Hepatocyte (in vitro differentiated cells): ENCODE results near the gene SH3PXD2A. TPM values are rescaled to one million over a fixed set of nuclear protein-coding genes. Genes with fewer than 3 reads are reported as not detected.
A peak's percentile ranks its signal among the peaks of the same experiment; 100 is the strongest.

Experiments
- DNase-seq: peaks from one replicate; pipeline ENCODE4 v3.0.0-alpha.2; 2016; ENCODE audit warnings: low spot score
- H2AFZ ChIP-seq: fragments of 200-600 bp; sonication (generic); 2 replicates; pipeline ENCODE4 v1.6.0; 2016; ENCODE audit warnings: antibody characterized with exemption, mild to moderate bottlenecking
- H3K27ac ChIP-seq: fragments of 200-600 bp; sonication (generic); 2 replicates; pipeline ENCODE4 v1.5.1; 2016; ENCODE audit warnings: mild to moderate bottlenecking
- H3K27me3 ChIP-seq: fragments of 200-600 bp; sonication (generic); 2 replicates; pipeline ENCODE4 v1.6.1; 2016
- H3K36me3 ChIP-seq: fragments of 200-600 bp; sonication (generic); replicated peaks from 2 replicates; pipeline ENCODE4 v1.5.1; 2016; ENCODE audit warnings: low read depth; ENCODE audit not compliant: insufficient read depth
- H3K4me1 ChIP-seq: fragments of 200-600 bp; sonication (generic); 2 replicates; pipeline ENCODE4 v1.5.1; 2016; ENCODE audit warnings: mild to moderate bottlenecking, moderate library complexity; ENCODE audit not compliant: insufficient read depth
- H3K4me2 ChIP-seq: fragments of 200-600 bp; sonication (generic); 2 replicates; pipeline ENCODE4 v1.6.0; 2016
- H3K4me3 ChIP-seq: fragments of 200-600 bp; sonication (generic); 2 replicates; pipeline ENCODE4 v1.5.1; 2016; ENCODE audit warnings: mild to moderate bottlenecking
- H3K79me2 ChIP-seq: fragments of 200-600 bp; sonication (generic); 2 replicates; pipeline ENCODE4 v1.6.0; 2017; ENCODE audit warnings: mild to moderate bottlenecking
- H3K9me2 ChIP-seq: fragments of 200-600 bp; sonication (generic); replicated peaks from 2 replicates; pipeline ENCODE4 v1.6.0; 2017; ENCODE audit warnings: mild to moderate bottlenecking; ENCODE audit not compliant: insufficient read depth
- H3K9me3 ChIP-seq: fragments of 200-600 bp; sonication (generic); 2 replicates; pipeline ENCODE4 v1.5.1; 2016; ENCODE audit warnings: low read depth, mild to moderate bottlenecking
- H4K20me1 ChIP-seq: fragments of 200-600 bp; sonication (generic); 2 replicates; pipeline ENCODE4 v1.6.0; 2016; ENCODE audit warnings: mild to moderate bottlenecking; ENCODE audit not compliant: insufficient read depth, poor library complexity, severe bottlenecking
- EZH2 ChIP-seq: fragments of 200-600 bp; sonication (generic); IDR thresholded peaks from 2 replicates; pipeline ENCODE4 v1.6.1; 2016; ENCODE audit warnings: antibody characterized with exemption, mild to moderate bottlenecking, borderline replicate concordance
- EZH2phosphoT487 ChIP-seq: fragments of 200-600 bp; sonication (generic); IDR thresholded peaks from one replicate; pipeline ENCODE4 v1.6.1; 2018; ENCODE audit warnings: antibody characterized with exemption, mild to moderate bottlenecking, low read depth, moderate library complexity; ENCODE audit not compliant: unreplicated experiment, severe bottlenecking
- WGBS: methylation state at CpG from one replicate; pipeline ENCODE4 v1.1.6; 2016; ENCODE audit warnings: low lambda C conversion rate; ENCODE audit errors: missing lambda C conversion rate; 5-methylcytosine and 5-hydroxymethylcytosine counted together
- polyA plus RNA-seq: library from polyadenylated mRNA; unstranded; fragments of >200 nt; fragmentation: Nextera tagmentation; extraction: Ambion mirVana; gene quantifications from 2 replicates; pipeline ENCODE4 v1.2.1, GENCODE V29; 2016
- total RNA-seq: library from RNA; depleted of rRNA; stranded (reverse); fragments of >200 nt; gene quantifications from 2 replicates; pipeline ENCODE4 v1.2.3, GENCODE V29; 2014
- TF ChIP-seq, protein P1 (sequence below): fragments of 200-600 bp; sonication (generic); IDR thresholded peaks from 2 replicates; pipeline ENCODE4 v1.5.1; 2016; ENCODE audit warnings: antibody characterized with exemption, mild to moderate bottlenecking; ENCODE audit not compliant: poor library complexity

Gene SH3PXD2A
- total and polyA plus RNA-seq, 2 experiments from 2014 or later: 8.4 to 13.6 TPM

DNA sequence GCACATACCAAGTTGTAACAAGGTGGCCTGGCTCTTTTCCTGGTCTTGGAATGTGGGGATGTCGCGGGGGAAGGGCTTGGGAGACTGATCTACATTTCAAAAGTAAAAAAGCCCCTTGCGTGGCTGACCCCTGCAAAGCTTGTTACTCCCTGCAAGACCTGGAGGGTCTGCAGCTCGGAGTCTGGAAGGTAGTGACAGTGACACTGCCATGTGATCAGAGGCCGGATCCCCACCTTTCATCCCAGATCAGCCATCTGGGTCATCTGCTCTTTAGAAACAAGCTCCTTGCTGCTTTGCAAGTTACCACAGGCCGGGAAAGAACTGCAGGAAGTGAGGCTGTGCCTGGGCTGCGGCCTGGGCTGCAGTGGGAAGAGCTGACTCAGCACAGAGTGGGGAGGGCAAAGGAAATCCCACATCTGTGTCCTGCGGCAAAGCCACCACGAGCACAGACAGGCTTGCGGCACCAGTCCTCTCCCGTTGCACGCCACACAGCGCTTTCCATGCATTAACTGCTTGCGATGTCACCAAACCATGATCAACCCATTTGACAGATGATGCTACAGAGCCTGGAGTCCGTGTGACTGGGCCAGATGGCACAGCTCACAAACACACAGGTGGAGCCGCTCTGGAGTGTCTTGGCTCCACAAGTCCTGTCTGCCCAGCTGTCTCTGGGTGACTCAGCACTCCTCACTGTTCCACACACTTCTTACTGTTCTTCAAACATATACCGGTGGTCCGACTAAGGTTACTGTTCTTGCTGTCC, 97.7 kb downstream of the SH3PXD2A start:
- H3K36me3 ChIP-seq: no peaks in the 10 kb centered on the region
- no peaks in the 10 kb centered on the region for H3K9me2 ChIP-seq
- no peak overlapping the region for H2AFZ ChIP-seq
- H3K27me3 ChIP-seq: no peaks in the 10 kb centered on the region
- no peak for TF ChIP-seq EZH2phosphoT487
- TF ChIP-seq, protein P1, sequence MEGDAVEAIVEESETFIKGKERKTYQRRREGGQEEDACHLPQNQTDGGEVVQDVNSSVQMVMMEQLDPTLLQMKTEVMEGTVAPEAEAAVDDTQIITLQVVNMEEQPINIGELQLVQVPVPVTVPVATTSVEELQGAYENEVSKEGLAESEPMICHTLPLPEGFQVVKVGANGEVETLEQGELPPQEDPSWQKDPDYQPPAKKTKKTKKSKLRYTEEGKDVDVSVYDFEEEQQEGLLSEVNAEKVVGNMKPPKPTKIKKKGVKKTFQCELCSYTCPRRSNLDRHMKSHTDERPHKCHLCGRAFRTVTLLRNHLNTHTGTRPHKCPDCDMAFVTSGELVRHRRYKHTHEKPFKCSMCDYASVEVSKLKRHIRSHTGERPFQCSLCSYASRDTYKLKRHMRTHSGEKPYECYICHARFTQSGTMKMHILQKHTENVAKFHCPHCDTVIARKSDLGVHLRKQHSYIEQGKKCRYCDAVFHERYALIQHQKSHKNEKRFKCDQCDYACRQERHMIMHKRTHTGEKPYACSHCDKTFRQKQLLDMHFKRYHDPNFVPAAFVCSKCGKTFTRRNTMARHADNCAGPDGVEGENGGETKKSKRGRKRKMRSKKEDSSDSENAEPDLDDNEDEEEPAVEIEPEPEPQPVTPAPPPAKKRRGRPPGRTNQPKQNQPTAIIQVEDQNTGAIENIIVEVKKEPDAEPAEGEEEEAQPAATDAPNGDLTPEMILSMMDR: no peak
- TF ChIP-seq EZH2: no peak
- H3K79me2 ChIP-seq: peaks cover 2% of the 10 kb centered on the region
- peak; percentile 43 for DNase-seq
- H3K9me3 ChIP-seq: no peaks in the 10 kb centered on the region
- no peak overlapping the region for H3K4me3 ChIP-seq
- H3K4me1 ChIP-seq: peaks cover 9% of the 10 kb centered on the region
- H3K27ac ChIP-seq: peak overlapping the region; percentile 59
- WGBS: 63% methylated on average over 18 of the region's 18 CpGs
- no peak overlapping the region for H3K4me2 ChIP-seq
- no peaks in the 10 kb centered on the region for H4K20me1 ChIP-seq

DNA sequence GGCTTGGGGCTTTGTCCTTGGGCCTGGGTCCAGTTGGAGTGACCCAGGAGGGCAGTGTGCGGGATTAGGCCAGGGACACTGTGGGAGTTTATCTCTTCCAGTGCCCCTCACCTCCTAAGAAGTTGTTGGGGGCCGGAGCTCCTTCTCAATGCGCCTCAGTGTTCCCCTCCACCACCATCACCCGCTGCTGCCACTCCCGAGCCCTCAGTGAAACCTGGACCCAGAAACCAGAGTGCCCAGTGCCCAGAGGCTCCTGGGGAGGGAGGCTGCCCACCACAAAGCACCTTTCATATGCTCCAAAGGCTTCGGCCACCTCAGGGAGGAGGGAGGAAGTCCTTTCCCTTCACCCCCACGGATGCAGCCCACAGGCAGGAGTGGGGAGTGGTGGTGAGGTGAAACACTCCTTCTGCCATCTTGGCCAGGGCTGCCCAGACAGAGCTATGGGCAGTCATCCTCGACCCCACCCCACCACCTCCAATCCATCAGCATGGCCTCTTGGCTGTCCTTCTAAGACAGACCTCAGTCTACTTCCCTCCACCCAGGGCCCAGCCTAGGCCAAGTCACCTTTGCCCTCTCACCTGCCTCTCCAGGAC, 99.0 kb downstream of the SH3PXD2A start:
- TF ChIP-seq EZH2phosphoT487: no peak
- TF ChIP-seq, protein P1: no peak
- TF ChIP-seq EZH2: no peak
- H4K20me1 ChIP-seq: no peaks in the 10 kb centered on the region
- H3K27me3 ChIP-seq: no peaks in the 10 kb centered on the region
- no peaks in the 10 kb centered on the region for H3K36me3 ChIP-seq
- peaks cover 9% of the 10 kb centered on the region for H3K4me1 ChIP-seq
- H2AFZ ChIP-seq: no peak overlapping the region
- H3K9me2 ChIP-seq: no peaks in the 10 kb centered on the region
- DNase-seq: no peak
- H3K79me2 ChIP-seq: peaks cover 6% of the 10 kb centered on the region
- 95% methylated on average over 7 of the region's 8 CpGs for WGBS
- no peak overlapping the region for H3K27ac ChIP-seq
- H3K9me3 ChIP-seq: no peaks in the 10 kb centered on the region
- H3K4me3 ChIP-seq: no peak overlapping the region
- no peak overlapping the region for H3K4me2 ChIP-seq

DNA sequence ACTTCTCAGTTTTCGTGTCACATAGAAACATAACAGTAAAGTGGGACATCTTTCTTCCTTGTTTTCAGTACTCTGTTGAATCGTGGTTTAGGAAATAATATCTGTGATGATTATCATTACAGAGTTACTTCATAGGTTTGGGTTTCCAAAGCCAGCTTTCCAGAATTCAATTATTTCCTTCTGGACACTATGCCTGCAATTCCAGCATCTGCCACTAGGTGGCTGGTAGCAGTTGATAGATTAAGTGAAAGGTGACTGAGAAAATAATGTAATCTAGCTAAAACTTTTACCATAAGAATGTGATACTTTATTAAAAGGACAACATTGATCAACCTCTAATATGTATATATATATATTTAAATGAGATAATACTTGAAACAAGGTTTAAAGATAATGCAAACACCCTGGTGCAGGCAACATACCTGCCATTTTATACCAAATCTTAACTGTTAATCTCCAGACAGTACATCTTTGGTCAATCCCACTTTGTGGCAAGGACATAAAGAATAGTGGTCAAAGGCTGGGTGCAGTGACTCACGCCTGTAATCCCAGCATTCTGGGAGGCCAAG, 102.6 kb downstream of the SH3PXD2A start:
- Histone ChIP-seq H3K79me2 (peaks cover 6% of the 10 kb centered on the region), H3K9me3 (no peaks in the 10 kb centered on the region), H3K4me1 (no peaks in the 10 kb centered on the region), H2AFZ (no peak overlapping the region), H3K4me2 (no peak overlapping the region), H3K36me3 (no peaks in the 10 kb centered on the region), H3K9me2 (no peaks in the 10 kb centered on the region), H3K27me3 (no peaks in the 10 kb centered on the region), H4K20me1 (no peaks in the 10 kb centered on the region), H3K4me3 (no peak overlapping the region), H3K27ac (no peak overlapping the region)
- whole genome bisulfite sequencing: 86% methylated on average over 3 of the region's 3 CpGs
- TF ChIP-seq, protein P1: peak; percentile 64
- TF ChIP-seq EZH2phosphoT487 (no peak), EZH2 (no peak)
- DNase-seq: no peak
